Ovary (tissue), 3 donors: ENCODE data around the gene CCDC7.

Experiments used
- CTCF ChIP-seq, 3 donors: fragments of 450-650 bp in 2 of 3; fragments of 200-600 bp in 1 of 3; IDR thresholded peaks; one replicate each; pipeline versions ENCODE4 v1.5.1 to v1.8.0; 2016 to 2022; ENCODE audit warnings: antibody characterized with exemption in 3 of 3, mild to moderate bottlenecking in 1 of 3
- EP300 ChIP-seq: sonication (generic); formaldehyde crosslinking; IDR thresholded peaks from one replicate; pipeline ENCODE4 v1.6.1; 2017; ENCODE audit warnings: antibody characterized with exemption
- POLR2A ChIP-seq: fragments of 450-650 bp; IDR thresholded peaks from one replicate; pipeline ENCODE4 v1.6.1; 2017; ENCODE audit warnings: antibody characterized with exemption, mild to moderate bottlenecking, moderate library complexity
- donor health status: DM: no; HTN: no; CAD: no.

GRCh38 chr10:32600317-32600716 lies 154.4 kb downstream of the CCDC7 start:
- TF ChIP-seq CTCF (IDR thresholded peaks at IDR 0.05) (no peak), POLR2A (no peak), EP300 (no peak)
